ENCODE measurements around the gene ZHX3.

ZHX3 gene

DNA sequence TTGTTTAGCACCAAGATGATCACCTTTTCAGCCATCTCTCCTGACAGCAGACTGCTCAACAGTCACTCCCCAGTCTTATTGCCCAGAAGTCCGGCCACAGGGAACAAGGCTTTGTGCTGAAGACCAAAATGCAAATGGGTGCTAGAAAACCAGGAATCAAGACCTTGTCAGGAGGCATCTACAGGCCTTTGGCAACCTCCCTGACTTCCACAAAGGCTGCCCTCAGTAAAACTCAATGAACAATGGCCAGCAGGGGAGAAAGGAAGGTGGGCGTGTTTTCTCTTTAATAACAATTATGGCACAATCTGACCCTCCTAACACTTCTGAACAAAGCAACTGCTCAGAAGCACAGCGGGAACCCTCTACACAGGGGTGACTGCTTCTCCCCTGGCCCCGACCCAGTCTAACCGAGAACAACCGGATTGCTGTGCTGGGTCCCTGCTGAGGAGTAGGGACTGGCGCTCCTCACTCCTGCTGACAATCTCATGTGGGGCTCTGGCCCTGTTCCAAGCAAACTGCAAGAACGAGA, 138.6 kb downstream of the ZHX3 start:
- no peak overlapping the region for H3K4me3 ChIP-seq (ENCODE audit: control insufficient read depth, low read depth, low read length)
- TF ChIP-seq, protein P1, sequence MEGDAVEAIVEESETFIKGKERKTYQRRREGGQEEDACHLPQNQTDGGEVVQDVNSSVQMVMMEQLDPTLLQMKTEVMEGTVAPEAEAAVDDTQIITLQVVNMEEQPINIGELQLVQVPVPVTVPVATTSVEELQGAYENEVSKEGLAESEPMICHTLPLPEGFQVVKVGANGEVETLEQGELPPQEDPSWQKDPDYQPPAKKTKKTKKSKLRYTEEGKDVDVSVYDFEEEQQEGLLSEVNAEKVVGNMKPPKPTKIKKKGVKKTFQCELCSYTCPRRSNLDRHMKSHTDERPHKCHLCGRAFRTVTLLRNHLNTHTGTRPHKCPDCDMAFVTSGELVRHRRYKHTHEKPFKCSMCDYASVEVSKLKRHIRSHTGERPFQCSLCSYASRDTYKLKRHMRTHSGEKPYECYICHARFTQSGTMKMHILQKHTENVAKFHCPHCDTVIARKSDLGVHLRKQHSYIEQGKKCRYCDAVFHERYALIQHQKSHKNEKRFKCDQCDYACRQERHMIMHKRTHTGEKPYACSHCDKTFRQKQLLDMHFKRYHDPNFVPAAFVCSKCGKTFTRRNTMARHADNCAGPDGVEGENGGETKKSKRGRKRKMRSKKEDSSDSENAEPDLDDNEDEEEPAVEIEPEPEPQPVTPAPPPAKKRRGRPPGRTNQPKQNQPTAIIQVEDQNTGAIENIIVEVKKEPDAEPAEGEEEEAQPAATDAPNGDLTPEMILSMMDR (IDR thresholded peaks at IDR 0.05; ENCODE audit: control insufficient read depth, insufficient read depth, low read depth, low read length, missing control alignments), result no peak
- no peak for DNase-seq (ENCODE audit: low read depth)

DNA sequence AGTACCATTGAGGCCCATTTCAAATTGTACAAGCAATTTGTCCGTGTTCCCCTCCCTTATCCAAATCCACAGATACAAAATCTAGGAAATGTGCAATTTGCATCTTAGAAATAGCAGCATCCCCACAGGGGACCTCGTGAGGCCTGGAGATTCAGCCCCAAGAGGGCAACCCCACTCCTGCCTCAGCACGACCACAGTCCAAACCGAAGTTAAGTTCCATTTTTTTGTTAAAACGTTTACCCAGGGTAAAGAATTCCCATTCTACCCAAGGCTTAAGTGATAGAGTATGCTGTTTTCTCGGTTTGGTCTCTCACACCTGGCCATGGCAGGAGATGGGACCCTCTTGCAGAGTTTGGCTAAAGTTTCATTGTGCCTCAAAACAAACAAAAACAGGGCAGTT, 139.0 kb downstream of the ZHX3 start:
- DNase-seq (ENCODE audit: low read depth), result no peak
- H3K4me3 ChIP-seq (ENCODE audit: control insufficient read depth, low read depth, low read length), result no peak overlapping the region
- TF ChIP-seq, protein P1 (IDR thresholded peaks at IDR 0.05; ENCODE audit: control insufficient read depth, insufficient read depth, low read depth, low read length, missing control alignments), result no peak

DNA sequence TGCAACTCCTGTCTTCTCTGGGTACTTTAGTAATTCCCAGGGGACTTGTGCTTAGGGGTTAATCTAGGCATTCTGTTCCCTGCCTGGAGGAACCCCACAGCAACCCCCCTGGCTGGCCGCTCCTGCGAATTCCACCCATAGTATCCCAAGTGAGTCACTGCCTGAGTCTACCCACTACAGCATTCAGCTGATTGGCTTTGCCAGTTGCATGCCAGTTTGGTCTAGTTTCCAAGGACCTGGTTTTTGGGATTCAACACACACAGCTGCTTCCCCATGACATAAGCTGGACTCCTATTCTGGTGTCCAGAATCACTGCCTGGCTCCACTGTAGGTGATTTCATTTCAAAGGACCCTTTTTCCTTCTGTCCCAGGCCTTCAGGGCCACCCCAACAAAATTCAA, 139.9 kb downstream of the ZHX3 start:
- DNase-seq (ENCODE audit: low read depth), result peak; percentile 89
- H3K4me3 ChIP-seq (ENCODE audit: control insufficient read depth, low read depth, low read length), result no peak overlapping the region
- TF ChIP-seq, protein P1 (IDR thresholded peaks at IDR 0.05; ENCODE audit: control insufficient read depth, insufficient read depth, low read depth, low read length, missing control alignments), result no peak

DNA sequence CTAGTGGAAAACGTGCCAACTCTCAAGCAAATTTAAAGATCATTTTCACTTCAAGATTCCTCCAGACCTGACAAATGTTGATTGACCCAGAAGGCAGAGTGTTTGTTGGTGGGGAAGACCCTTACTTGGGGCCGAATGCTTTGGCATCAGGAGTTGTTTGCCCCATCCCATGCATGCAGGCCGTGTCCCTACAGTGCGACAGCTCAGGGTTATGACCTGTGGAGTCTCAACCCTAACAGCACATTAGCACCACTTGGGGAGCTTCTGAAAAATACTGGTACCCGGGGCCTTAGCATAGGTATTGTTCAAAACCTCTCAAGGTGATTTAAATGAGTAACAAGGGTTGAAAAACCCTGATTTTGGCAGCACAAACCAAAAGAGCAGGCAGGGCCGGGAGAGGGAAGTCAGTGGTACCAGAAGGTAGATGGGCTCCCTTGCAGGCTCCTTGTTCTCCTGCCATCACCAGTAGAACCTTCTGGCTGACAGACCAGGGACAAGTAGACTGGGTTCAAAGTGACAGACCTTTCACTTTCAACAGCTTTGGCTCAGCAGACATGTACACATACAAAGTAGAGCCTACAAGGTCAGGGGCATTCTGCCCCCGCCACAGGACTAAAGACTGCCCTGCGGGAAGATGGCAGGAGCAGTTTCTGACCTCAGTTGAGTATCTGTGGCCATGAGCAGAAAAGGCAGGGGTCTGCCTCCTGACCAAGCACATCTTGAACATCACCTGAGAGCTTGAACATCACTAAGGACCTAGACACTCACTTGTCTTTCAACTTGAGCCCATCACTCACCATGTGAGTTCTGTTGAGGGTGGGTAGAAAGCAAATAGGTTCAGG, 140.6 kb downstream of the ZHX3 start:
- TF ChIP-seq, protein P1 (IDR thresholded peaks at IDR 0.05; ENCODE audit: control insufficient read depth, insufficient read depth, low read depth, low read length, missing control alignments), result no peak
- DNase-seq (ENCODE audit: low read depth), result no peak
- no peak overlapping the region for H3K4me3 ChIP-seq (ENCODE audit: control insufficient read depth, low read depth, low read length)

DNA sequence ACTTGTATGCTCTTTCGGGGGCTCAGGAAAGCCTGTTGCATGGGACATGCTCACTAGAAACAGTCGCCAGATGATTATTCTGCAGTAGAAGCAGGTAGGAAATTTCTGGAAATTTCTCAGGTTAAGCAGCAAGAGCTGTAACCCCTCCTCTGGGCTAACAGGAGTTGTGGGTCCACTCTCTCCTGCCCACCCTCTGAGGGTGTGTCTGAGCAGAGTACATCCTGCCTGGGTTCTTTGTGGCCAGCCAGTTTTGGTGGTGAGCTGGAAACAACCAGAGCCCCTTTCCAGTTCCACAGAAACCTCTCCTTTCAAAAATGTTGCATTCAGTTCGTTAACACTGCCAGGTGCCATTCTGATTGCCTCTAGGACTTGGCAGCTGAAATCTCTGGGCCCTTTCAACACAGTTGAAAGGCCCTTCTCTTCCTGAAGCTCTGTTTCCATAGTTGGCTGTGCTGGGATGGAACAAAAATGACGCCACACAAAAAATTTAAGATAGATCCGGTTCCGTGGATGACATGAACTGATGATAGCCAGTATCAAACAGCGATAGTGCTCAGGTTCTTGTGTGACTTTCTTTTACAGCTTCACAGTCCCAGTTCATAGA, 141.7 kb downstream of the ZHX3 start:
- no peak for DNase-seq (ENCODE audit: low read depth)
- H3K4me3 ChIP-seq (ENCODE audit: control insufficient read depth, low read depth, low read length), result no peak overlapping the region
- TF ChIP-seq, protein P1 (IDR thresholded peaks at IDR 0.05; ENCODE audit: control insufficient read depth, insufficient read depth, low read depth, low read length, missing control alignments), result no peak

DNA sequence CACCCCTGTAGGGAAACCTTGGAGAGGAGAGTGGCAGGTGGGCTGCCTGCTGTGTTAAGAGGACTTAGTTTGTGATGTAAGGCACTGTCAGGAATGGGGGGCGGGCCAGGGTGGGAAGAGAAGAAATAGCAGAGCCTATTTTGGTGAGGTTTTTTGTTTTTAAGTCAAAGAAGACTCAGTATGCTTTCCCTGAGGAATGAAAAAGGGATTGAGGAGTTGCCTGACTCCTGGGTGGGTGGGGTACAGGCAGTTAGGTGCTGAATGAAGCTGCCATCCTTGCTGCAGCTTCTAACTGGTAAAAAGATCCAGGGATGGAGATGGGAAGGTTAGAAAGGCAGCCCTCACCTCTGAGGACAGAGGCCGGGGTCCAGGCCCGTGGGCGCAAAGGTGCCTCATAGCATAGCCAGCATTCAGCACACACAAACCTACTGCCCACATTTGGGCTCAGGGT, 142.3 kb downstream of the ZHX3 start:
- no peak overlapping the region for H3K4me3 ChIP-seq (ENCODE audit: control insufficient read depth, low read depth, low read length)
- no peak for DNase-seq (ENCODE audit: low read depth)
- TF ChIP-seq, protein P1 (IDR thresholded peaks at IDR 0.05; ENCODE audit: control insufficient read depth, insufficient read depth, low read depth, low read length, missing control alignments), result no peak

Data from AG09309 (cell line).